Measurements from ENCODE around the gene SDHB. TPM values are rescaled to one million over a fixed set of nuclear protein-coding genes. Genes with fewer than 3 reads are reported as not detected.
"Not testable (repeated sequence)": the region's sequence is repeated elsewhere in the genome, so short reads cannot be mapped to it uniquely, and the experiment has no call there.

The SDHB gene
- total RNA-seq, 1 donor from 2014 or later = 79.3 TPM

DNA sequence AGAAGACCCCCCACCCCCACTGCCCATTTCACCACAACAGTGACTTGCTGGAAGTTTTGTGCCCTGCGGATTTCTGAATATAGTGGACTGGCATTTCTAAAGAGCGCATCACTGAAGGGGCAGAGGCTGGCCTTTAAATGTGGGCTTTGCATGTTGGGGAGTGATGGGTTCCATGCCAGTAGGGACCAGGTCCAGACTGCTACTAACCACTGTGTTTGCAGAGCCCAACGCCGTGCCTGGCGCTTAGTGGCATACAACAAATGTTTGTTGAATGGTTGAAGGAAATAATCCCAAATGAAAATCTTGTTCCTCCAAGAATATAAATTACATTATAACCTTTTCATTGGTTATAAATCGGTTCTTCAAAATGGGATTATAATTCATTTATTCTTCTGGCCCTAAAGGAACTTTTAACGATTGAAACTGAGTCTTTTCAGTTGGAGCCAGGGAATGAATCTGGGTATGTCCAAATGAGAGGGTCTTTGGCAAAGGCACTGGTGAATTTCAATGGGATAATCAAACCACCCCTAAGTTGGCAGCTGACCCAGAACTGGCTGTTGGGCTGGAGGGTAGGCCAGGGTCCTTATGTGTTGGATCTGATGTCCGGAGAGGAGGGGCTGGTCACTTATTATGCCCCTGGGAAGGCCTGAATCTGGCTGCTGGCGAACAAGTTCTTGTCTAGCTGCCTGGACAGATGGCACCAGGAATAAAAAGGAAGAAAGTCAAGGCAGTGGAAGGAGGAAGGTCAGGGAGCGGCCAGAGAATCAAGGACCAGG is 13.8 kb upstream of the SDHB start:
- no peak for ATAC-seq
- Histone ChIP-seq H3K4me1 (peaks cover 11% of the 10 kb centered on the region), H3K36me3 (no peaks in the 10 kb centered on the region), H3K27ac (no peak overlapping the region), H3K27me3 (no peaks in the 10 kb centered on the region), H3K4me3 (no peak overlapping the region), H3K9me3 (no peaks in the 10 kb centered on the region)
- TF ChIP-seq CTCF (IDR thresholded peaks at IDR 0.05) = no peak
- DNase-seq = no peak
- intact Hi-C loops (cut with DNase I) = no loop called here

- Histone ChIP-seq H3K4me1 (peaks cover 11% of the 10 kb centered on the region), H3K27ac (no peak overlapping the region), H3K36me3 (no peaks in the 10 kb centered on the region), H3K27me3 (no peaks in the 10 kb centered on the region), H3K4me3 (no peak overlapping the region), H3K9me3 (no peaks in the 10 kb centered on the region)
- DNase-seq (no peak), ATAC-seq (peak; percentile 19)
- intact Hi-C loops (cut with DNase I) = no loop called here
- no peak for TF ChIP-seq CTCF (IDR thresholded peaks at IDR 0.05)
Observed at GRCh38 chr1:17067069-17067426, 13.2 kb upstream of the SDHB start.

GRCh38 chr1:17066361-17067068 is 12.7 kb upstream of the SDHB start:
- Histone ChIP-seq H3K27me3 (no peaks in the 10 kb centered on the region), H3K9me3 (no peaks in the 10 kb centered on the region), H3K36me3 (no peaks in the 10 kb centered on the region), H3K4me1 (peaks cover 11% of the 10 kb centered on the region), H3K4me3 (no peak overlapping the region), H3K27ac (peak overlapping the region; percentile 42)
- DNase-seq = no peak
- no peak for TF ChIP-seq CTCF (IDR thresholded peaks at IDR 0.05)
- peak; percentile 72 for ATAC-seq
- intact Hi-C loops (cut with DNase I) = no loop called here

DNA sequence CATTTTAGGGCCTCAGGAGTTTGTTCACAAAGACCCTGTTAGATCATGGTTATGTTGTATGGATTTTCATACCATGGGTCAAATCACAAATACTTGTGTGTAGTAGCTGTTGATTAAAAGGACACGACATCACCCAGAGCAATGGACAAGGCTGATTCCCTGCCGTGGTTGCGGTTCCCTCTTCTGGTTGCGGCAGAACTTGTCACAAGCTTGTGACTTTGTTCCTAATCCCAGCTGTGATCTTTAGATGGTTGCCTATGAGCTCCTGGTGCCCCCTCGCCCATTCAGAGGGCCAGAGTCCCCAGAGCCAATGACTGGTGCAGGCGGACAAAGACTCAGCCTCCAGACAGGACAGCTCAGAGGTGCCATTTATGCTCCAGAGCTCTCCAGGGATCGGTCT is 11.8 kb upstream of the SDHB start:
- Histone ChIP-seq H3K27ac (peak overlapping the region; percentile 42), H3K9me3 (no peaks in the 10 kb centered on the region), H3K27me3 (no peaks in the 10 kb centered on the region), H3K36me3 (no peaks in the 10 kb centered on the region), H3K4me1 (peaks cover 11% of the 10 kb centered on the region), H3K4me3 (no peak overlapping the region)
- no peak for TF ChIP-seq CTCF (IDR thresholded peaks at IDR 0.05)
- ATAC-seq (peak; percentile 30), DNase-seq (no peak)
- intact Hi-C loops (cut with DNase I) = no loop called here

DNA sequence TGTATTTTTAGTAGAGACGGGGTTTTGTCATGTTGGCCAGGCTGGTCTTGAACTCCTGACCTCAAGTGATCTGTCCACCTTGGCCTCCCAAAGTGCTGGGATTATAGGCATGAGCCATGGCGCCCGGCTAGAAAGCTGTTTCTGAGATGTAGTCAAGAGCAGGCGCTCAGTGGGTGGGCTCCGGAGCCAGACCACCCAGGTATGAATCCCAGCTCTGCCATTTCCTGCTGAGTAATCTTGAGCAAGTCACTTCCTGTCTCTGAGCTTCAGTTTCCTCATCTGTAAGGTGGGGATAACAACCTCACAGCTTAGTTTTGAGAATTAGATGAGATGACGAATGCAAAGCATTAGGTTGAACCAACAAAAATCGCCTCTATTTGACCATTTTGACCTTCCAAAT is 8.9 kb upstream of the SDHB start:
- H3K4me3 ChIP-seq; H3K9me3 ChIP-seq; H3K27me3 ChIP-seq; ATAC-seq; intact Hi-C loops (cut with DNase I); DNase-seq; H3K36me3 ChIP-seq; H3K27ac ChIP-seq: not testable (repeated sequence)
- peaks cover 14% of the 10 kb centered on the region for H3K4me1 ChIP-seq

- ATAC-seq (no peak), DNase-seq (no peak)
- no peaks in the 10 kb centered on the region for H3K36me3 ChIP-seq
- intact Hi-C loops (cut with DNase I) = no loop called here
- H3K27me3 ChIP-seq = no peaks in the 10 kb centered on the region
- no peaks in the 10 kb centered on the region for H3K9me3 ChIP-seq
- no peak overlapping the region for H3K27ac ChIP-seq
- TF ChIP-seq CTCF (IDR thresholded peaks at IDR 0.05) = no peak
- peaks cover 12% of the 10 kb centered on the region for H3K4me1 ChIP-seq
- H3K4me3 ChIP-seq = no peak overlapping the region
Observed at GRCh38 chr1:17061892-17062291, 8.1 kb upstream of the SDHB start.
